HG03045 (cell line): ENCODE data around the gene TAS2R41.

Experiments
- ATAC-seq: cut with Tn5 transposase; IDR thresholded peaks from one replicate; pipeline ENCODE4 v1.9.1; 2021; ENCODE audit warnings: mild to moderate bottlenecking, moderate library complexity; ENCODE audit not compliant: unreplicated experiment

Gene TAS2R41

GRCh38 chr7:143477501-143478150 lies at the start of gene TAS2R41:
TAS2R41 (plus strand) TSS chr7:143477873; CDS start chr7:143477873, 0 bp downstream.
- no peak for ATAC-seq

GRCh38 chr7:143429770-143430698 lies 47.6 kb upstream of the TAS2R41 start:
- no peak for ATAC-seq

- ATAC-seq: no peak
These were observed 46.6 kb upstream of the TAS2R41 start for GRCh38 chr7:143431109-143431508.

GRCh38 chr7:143433759-143434158 lies 43.9 kb upstream of the TAS2R41 start:
- ATAC-seq: no peak

- ATAC-seq: no peak
These were observed 43.0 kb upstream of the TAS2R41 start for GRCh38 chr7:143434660-143435059.

GRCh38 chr7:143435266-143435665 lies 42.4 kb upstream of the TAS2R41 start:
- no peak for ATAC-seq

GRCh38 chr7:143436325-143436946 lies 41.2 kb upstream of the TAS2R41 start:
- ATAC-seq: peak; percentile 74

- ATAC-seq: no peak
These were observed 40.1 kb upstream of the TAS2R41 start for GRCh38 chr7:143437578-143437977.

- ATAC-seq: no peak
These were observed 37.8 kb upstream of the TAS2R41 start for GRCh38 chr7:143439866-143440265.

GRCh38 chr7:143443153-143443552 lies 34.5 kb upstream of the TAS2R41 start, which contains the start of gene TAS2R60:
TAS2R60 (plus strand) TSS chr7:143443453; CDS start chr7:143443453, 0 bp downstream.
- no peak for ATAC-seq

GRCh38 chr7:143444063-143444782 lies 33.5 kb upstream of the TAS2R41 start:
- ATAC-seq: no peak

GRCh38 chr7:143444785-143445184 lies 32.9 kb upstream of the TAS2R41 start:
- ATAC-seq: no peak

- no peak for ATAC-seq
These were observed 30.2 kb upstream of the TAS2R41 start for GRCh38 chr7:143447466-143447865.

- no peak for ATAC-seq
These were observed 29.2 kb upstream of the TAS2R41 start for GRCh38 chr7:143448429-143448828.

- no peak for ATAC-seq
These were observed 27.9 kb upstream of the TAS2R41 start for GRCh38 chr7:143449793-143450192.

- ATAC-seq: no peak
These were observed 26.6 kb upstream of the TAS2R41 start for GRCh38 chr7:143451122-143451521.

- ATAC-seq: no peak
These were observed 25.9 kb upstream of the TAS2R41 start for GRCh38 chr7:143451746-143452145.

GRCh38 chr7:143452495-143452894 lies 25.2 kb upstream of the TAS2R41 start:
- ATAC-seq: no peak

- ATAC-seq: no peak
These were observed 23.5 kb upstream of the TAS2R41 start for GRCh38 chr7:143454091-143454680.

GRCh38 chr7:143455491-143455890 lies 22.2 kb upstream of the TAS2R41 start:
- no peak for ATAC-seq
